AG04449 (cell line): ENCODE data around the gene LRRC8D.

Experiments used
- CTCF ChIA-PET: fragments of 350-600 bp; formaldehyde crosslinking; extraction: SDS; loops from one replicate; lab custom pipeline; 2021; ENCODE audit warnings: antibody characterized with exemption; lab: Yijun Ruan, JAX
- POLR2A ChIA-PET: fragments of 400-600, 350-600 bp; formaldehyde crosslinking; extraction: SDS; loops from one replicate; lab custom pipeline; 2020; ENCODE audit warnings: antibody characterized with exemption, inconsistent platforms; lab: Yijun Ruan, JAX
- DNase-seq: peaks from one replicate; pipeline ENCODE4 v3.0.0-alpha.2; 2010; ENCODE audit warnings: low read depth, low spot score
- H3K4me3 ChIP-seq: 2 replicates; pipeline ENCODE4 v1.5.1; 2011; ENCODE audit warnings: low read depth, mild to moderate bottlenecking, control low read depth, low read length
- TF ChIP-seq, protein P1 (sequence below): IDR thresholded peaks from one replicate; pipeline ENCODE4 v1.5.1; 2011; ENCODE audit warnings: mild to moderate bottlenecking, moderate library complexity, low read length, control low read depth, inconsistent platforms; ENCODE audit not compliant: insufficient read depth; ENCODE audit errors: missing control alignments

The LRRC8D gene

GRCh38 chr1:89842567-89843272 is 21.9 kb downstream of the LRRC8D start:
- peak overlapping the region; percentile 83 for H3K4me3 ChIP-seq
- POLR2A ChIA-PET: interaction anchor here (0.6 to 1.7 kb wide), 6 partner anchors 9 to 133 kb away, joined by 3 to 5 read pairs (median 4); partner anchors contain the start of gene LRRC8D
- CTCF ChIA-PET: interaction anchor here (0.6 to 5.5 kb wide), 32 partner anchors 8 to 159 kb away, joined by 3 to 59 read pairs (median 6); partner anchors contain the start of gene LRRC8D
- no peak for DNase-seq
- TF ChIP-seq, protein P1, sequence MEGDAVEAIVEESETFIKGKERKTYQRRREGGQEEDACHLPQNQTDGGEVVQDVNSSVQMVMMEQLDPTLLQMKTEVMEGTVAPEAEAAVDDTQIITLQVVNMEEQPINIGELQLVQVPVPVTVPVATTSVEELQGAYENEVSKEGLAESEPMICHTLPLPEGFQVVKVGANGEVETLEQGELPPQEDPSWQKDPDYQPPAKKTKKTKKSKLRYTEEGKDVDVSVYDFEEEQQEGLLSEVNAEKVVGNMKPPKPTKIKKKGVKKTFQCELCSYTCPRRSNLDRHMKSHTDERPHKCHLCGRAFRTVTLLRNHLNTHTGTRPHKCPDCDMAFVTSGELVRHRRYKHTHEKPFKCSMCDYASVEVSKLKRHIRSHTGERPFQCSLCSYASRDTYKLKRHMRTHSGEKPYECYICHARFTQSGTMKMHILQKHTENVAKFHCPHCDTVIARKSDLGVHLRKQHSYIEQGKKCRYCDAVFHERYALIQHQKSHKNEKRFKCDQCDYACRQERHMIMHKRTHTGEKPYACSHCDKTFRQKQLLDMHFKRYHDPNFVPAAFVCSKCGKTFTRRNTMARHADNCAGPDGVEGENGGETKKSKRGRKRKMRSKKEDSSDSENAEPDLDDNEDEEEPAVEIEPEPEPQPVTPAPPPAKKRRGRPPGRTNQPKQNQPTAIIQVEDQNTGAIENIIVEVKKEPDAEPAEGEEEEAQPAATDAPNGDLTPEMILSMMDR: no peak

- CTCF ChIA-PET: interaction anchor here (0.6 to 5.5 kb wide), 38 partner anchors 8 to 158 kb away, joined by 3 to 59 read pairs (median 4); partner anchors contain the start of gene LRRC8D
- DNase-seq: no peak
- peak overlapping the region; percentile 83 for H3K4me3 ChIP-seq
- POLR2A ChIA-PET: interaction anchor here (0.5 to 1.7 kb wide), 8 partner anchors 8 to 145 kb away, joined by 3 to 5 read pairs (median 4); partner anchors contain the start of gene LRRC8D
- TF ChIP-seq, protein P1: peak; percentile 64
Measured at GRCh38 chr1:89843273-89844130, 22.7 kb downstream of the LRRC8D start.

DNA sequence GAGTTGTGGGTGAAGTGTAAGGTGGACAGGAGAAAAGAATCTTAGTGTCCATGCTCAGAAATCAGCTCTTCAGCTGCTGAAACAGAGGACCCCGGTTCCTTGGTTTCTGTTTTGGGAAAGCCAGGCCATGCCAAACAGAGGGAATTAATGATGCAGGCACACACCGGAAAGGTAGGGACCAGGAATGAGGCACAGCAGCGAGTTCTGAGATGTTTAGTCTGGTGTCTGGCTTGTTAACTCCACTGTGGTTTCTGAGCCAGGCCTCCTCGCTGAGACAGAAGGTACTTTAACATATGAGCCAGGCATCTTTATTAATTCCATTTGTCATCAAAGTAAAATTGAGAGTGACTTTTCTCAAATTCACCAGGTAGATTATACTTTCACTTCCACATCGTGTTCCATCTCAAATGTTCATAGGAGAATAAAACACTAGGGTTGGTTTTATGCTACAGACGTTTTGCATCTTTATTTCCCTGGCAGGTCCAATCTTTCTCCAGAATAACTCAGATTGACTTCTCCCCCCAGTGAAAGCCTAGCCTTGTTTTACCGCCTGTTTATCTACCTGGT is 23.5 kb downstream of the LRRC8D start:
- POLR2A ChIA-PET: interaction anchor here (0.9 to 1.7 kb wide), 2 partner anchors 66 to 144 kb away, joined by 3 to 4 read pairs; no protein-coding TSS in a partner anchor
- TF ChIP-seq, protein P1: no peak
- CTCF ChIA-PET: interaction anchor here (0.9 to 5.5 kb wide), 22 partner anchors 8 to 147 kb away, joined by 3 to 59 read pairs (median 6); partner anchors contain the start of gene LRRC8D
- DNase-seq: no peak
- H3K4me3 ChIP-seq: peak overlapping the region; percentile 83

DNA sequence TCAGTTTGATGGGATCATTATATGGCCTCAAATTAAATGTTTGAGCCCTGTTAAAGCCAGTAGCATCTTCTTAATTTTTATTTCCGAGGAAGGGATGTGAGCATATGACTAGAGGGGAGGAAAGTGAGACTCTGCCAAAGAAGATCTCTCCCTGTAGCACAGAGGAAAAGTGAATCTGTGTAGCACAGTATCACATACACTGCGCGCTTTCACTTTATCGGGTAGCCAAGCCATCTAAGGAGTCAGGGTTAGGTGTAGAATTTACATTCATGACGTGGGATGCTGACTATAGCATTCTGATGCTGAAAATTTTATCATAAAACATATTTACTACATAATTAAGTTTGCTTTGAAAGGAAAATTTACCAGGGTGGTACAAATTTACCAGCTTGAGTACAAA is 24.0 kb downstream of the LRRC8D start:
- ChIA-PET CTCF (interaction anchor here (1.4 to 2.2 kb wide), 2 partner anchors 9 to 143 kb away, joined by 3 to 7 read pairs; no protein-coding TSS in a partner anchor), POLR2A (no interaction called here)
- TF ChIP-seq, protein P1: no peak
- no peak for DNase-seq
- peak overlapping the region; percentile 83 for H3K4me3 ChIP-seq

DNA sequence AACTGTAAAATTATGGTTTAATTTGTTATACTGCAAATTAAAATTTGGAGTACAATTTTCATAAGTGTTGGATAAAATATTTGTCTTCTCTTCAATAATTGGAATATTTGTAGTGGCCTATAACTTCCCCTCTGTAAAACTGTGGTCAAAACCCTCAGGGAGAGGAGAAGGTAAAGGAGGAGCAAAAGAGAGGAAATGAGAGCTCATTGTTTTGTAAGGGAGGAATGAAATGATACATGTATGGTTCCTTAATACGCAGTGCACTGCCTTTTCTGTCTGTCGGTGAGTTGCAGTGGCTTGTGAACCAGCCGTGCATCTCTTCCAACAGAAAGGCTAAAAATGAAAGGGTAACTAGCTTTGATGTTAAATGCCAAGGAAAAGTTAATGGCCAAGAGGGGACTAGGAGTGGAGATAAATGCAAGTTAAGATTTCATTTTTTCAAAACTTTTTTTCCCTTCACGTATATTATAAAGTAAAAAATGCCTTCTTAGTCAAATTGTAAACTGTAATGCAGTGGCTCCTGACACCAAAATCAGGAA is 26.4 kb downstream of the LRRC8D start:
- CTCF ChIA-PET: interaction anchor here (0.9 to 2.0 kb wide), 3 partner anchors 12 to 139 kb away, joined by 3 to 8 read pairs (median 4); no protein-coding TSS in a partner anchor
- TF ChIP-seq, protein P1: no peak
- H3K4me3 ChIP-seq: no peak overlapping the region
- POLR2A ChIA-PET: no interaction called here
- no peak for DNase-seq
